Activated CD4-positive, alpha-beta T cell treated with anti-CD3 and anti-CD28 coated beads, Interleukin-2, amount 50 U/mL, for 4 hours (primary cell): ENCODE measurements around the gene ADAM12.

ENCODE experiments used
- DNase-seq, 2 experiments: peaks; one replicate each; pipeline ENCODE4 v3.0.0-alpha.2; 2020

The ADAM12 gene

GRCh38 chr10:126101325-126101724, 287.0 kb downstream of the ADAM12 start:
- no peak for DNase-seq

GRCh38 chr10:126099366-126099765, 288.9 kb downstream of the ADAM12 start:
- DNase-seq, result no peak

- no peak for DNase-seq
These were observed 290.1 kb downstream of the ADAM12 start for GRCh38 chr10:126098226-126098581.

DNA sequence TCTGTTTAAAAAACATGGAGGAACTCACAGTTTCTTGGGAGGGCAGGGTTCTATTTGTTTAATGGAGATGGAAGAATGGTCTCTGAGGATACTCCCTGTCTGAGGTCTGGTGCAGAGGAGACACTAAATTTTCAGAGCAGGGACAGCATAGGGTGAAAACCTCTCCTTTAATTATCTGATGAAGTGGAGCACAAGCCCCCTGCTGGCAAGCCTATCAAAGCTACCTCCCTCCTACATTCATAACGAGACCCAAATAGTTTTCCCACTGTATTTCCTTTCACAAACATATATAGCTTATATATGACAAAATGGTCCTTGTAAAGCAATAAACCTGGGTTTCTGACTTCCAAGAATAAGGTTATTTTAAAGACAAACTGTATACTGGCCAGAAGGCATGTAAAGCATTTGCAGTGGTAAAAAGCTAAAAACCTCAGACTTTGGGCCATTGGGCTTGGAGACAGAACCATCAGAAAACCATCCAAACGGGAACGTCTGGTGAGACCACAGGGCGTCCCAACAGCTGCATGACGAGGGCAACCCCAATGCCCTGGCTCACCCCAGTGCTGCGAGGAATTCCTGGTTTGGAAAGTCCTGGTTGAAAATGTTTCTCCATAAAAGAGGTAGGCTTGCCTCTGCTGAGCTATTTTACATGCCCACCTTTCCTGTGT, 290.6 kb downstream of the ADAM12 start:
- no peak for DNase-seq

DNA sequence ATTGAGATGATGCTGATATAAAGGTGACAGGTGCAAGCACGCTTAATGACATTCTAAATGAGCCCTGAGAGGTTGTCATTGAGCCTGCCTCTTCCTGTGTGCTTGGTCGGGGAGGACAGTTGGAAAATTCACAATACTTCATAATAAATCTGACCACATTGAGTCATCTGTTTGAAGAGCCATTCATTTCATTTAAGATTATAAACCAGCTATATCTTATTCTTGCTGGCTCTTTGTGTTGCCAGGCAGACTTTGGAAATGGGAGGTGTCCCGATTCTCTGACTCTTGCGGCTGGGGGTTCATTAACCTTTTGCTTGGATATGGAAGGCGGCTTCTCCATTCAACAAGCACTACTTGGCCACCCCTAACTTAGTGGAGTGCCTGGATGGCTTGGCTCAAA, 293.7 kb downstream of the ADAM12 start:
- DNase-seq, result no peak

DNA sequence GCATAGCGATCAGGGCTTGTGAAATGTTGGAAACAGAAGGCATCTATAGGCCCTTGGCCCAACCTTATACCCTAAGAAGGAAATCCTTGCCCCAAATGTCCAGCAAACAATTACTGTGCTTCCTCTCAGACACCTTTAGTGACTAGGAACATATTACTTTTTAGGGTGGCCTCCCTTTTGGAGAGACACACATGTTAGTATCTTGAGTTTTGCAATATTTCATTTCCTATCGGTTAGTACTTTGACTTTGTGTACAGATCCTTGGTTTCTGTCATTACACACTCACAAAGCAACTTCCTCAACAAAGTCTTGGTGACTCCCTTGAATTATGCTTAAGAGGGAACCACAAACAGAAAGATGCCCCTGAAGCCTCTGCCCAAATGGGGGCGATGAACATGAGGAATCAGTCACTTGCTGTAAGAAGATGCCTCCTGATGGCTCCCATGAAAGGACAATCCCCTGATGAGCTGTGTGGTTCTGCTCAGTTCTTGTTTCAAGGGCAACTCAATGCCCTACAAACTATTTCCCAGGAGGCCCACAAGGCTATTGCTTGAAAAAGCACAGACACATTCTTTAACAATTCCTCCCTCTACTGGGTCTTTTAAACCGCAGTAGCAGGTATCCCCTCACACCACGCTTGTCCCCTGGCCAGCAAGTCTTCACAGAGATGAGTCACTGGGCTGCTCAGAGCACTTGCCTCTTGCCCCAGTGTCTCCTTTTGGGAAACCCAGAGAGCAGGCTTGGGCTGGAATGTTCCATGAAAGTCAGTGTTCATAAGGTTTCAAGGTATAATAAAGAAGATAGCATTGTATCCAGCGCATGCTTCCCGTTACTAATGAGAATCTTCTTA, 295.7 kb downstream of the ADAM12 start:
- no peak for DNase-seq

- DNase-seq, result no peak
These were observed 297.2 kb downstream of the ADAM12 start for GRCh38 chr10:126090911-126091728.

DNA sequence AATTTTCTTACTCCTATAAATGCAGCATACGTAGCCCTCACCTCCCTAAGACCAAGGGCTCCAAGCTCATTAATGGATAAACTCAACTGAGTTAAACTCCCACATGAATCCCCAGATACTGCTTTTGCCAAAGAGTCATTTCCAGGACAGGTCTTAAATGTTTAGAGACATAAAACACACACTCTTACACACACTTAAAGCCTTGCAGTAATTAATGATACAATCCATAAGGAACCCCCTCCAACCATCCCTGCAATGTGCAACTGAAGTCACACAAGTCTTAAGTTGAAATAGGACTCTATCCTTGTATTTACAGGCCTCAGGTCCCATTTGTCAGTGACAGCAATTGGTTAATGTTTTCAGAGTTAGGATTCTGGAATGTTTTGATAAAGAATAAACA, 297.8 kb downstream of the ADAM12 start:
- no peak for DNase-seq

DNA sequence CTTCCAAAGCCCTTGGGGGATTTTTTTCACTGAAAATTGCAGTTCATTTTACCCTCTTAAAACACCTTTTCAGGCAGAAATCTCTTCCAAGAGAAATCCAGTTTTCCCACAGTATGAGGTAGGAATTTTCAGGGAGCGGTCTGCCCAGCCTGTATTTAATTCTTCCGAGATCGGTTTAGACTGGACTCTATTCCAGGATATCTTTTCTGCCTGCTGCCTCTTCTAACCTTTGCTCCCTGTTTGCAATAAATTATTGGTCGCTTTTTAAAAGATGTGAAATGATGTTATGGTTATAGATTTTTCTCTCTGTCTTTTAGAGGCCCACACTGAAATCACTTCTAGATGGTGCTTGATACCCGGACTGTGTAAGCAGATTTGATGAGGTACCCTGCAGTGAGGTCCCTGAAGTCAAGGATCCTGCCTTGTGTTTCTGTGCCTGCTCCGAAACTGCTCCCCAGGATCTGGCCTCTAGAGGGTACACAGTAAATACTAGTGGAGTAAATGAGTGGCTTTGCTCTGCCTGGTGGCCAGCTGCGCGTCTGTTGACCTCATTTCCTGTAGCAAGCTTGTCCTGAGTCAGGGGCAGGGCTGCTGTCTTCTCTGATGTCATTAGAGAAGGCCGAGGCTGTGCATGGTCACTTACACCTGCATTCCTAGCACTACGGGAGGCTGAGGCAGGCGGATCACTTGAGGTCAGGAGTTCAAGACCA, 300.3 kb downstream of the ADAM12 start:
- no peak for DNase-seq

DNA sequence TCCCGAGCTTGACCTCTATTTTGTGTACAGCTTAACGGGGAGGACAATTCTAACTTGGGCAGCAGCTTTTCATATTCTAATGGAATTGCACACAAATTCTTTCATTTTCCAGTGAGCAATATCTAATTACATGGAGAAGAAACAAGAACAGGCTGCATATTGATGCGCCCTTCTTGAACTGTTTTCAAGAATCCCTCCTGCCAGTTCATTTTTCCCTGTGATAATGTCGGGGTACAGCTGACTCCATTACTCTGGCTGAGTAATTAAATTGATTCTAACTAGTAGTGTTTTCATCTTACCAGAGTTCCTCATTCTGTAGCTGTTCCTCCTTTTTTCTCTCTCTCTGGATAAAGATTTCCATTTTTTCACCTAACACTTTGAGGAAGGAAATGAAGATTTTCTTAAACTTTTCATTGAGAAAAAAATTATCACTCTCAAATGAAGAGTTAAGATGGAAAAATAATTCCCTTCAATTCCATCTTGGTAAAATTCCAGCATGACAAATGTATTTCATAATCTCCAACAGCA, 301.1 kb downstream of the ADAM12 start:
- no peak for DNase-seq

DNA sequence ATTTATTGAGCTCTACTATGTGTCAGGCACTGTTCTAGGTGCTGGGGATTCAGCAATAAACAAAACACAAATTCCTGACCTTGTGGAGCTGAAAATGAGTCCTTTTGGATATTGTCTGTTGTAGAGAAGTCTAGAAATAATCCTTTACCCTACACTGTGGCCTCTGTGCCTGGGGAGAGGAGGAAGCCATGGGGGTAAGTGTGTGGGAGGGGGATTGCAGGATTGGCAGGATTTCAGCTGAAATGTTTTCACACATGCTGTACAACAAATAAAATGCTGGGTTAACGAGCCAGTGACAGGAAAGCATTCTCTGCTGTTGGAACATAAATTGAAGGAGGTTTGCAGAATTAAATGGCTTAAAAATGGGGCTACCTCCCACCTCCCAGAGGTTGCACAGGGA, 302.5 kb downstream of the ADAM12 start:
- no peak for DNase-seq

GRCh38 chr10:126084369-126084768, 303.9 kb downstream of the ADAM12 start:
- no peak for DNase-seq

DNA sequence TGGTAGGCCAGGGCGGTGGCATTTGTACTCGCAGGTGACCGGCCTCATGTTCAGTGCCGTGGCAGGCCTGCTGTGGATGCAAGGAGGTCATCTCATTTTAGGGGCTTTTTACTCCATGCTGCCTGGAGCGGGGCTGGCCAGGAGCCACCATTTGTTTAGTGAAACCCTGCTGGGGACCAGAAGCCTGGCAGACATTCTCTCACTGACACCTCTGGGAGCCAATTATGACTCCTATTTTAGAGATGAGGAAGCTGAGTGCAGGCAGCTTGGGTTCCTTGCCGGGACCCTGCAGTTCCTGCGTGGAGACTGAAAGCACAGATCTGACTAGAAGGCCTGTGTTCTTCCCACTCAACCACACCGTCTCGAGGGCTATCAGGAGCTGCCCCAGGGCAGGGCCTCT, 305.3 kb downstream of the ADAM12 start:
- no peak for DNase-seq

GRCh38 chr10:126081841-126082466, 306.3 kb downstream of the ADAM12 start:
- DNase-seq, result no peak

DNA sequence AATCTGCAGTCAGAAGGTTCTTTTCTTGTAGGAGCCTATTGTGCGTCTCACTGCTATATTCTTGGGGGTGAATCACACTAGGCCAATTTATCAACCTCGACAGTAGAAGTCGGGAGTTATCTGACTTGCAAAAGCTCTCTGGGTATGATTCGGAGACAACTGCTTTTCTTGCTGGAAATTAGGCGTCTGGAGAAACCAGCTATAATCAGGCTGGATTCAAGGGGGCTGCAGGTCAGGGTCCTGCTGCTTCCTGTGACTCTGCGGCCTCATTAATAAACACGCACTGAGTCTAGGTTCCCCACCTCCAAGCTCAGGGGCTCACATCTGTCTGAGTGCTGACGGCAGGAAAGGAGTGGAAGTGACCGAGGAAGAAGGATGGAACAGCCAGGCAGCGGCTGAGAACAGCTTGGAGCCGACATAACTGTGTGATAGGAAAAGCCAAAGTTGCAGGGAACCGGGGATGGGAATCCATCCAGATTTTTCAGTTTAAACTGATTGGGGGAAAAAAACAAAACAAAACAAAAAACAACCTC, 307.3 kb downstream of the ADAM12 start:
- DNase-seq, result no peak

- DNase-seq, result no peak
These were observed 307.9 kb downstream of the ADAM12 start for GRCh38 chr10:126080291-126080825.

- DNase-seq, result no peak
These were observed 313.3 kb downstream of the ADAM12 start for GRCh38 chr10:126075009-126075408.

DNA sequence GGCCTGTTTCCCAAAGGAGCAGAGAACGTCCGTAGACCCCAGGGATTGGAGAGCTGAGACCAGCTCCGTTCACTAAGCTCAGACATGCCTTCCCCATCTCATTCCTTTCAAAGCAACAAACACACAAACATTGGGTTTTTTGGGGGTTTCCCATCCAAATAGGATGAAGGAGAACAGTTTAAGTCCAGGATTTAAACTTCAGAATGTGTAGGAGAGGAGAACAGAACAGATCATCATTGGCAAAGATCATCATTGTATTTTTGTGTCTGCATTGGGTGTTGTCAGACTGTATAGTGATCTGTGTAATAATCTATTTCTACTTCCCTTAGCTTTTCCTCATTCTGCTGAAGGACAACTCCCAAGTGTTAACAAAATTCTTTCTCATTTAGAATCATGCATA, 314.0 kb downstream of the ADAM12 start:
- no peak for DNase-seq

DNA sequence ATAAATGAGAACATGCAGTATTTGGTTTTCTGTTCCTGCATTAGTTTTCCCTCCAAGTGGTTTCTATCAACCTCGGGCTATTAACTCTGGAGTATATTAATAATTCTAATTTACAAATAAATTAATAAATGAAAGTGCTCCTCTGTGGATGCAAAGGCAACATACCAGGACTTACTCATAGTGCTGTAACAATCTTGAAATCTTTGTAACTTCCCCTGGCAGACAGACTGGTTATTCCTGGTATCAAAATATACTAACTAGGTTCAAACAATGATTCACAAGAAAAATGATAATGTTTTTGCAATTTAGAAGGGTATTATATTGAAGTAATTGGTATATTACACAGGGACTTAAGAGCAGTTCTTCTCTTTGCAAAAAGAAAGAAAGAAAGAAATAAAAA, 314.7 kb downstream of the ADAM12 start:
- no peak for DNase-seq

- no peak for DNase-seq
These were observed 315.7 kb downstream of the ADAM12 start for GRCh38 chr10:126072622-126073021.

GRCh38 chr10:126070476-126071215, 317.6 kb downstream of the ADAM12 start:
- no peak for DNase-seq
